Stimulated activated CD4-positive, alpha-beta T cell treated with anti-CD3 and anti-CD28 coated beads, Interleukin-1b, Interleukin-23, amount 100 ng/mL, for 4 hours (primary cell): ENCODE results near the gene MVB12A.
A peak's percentile ranks its signal among the peaks of the same experiment; 100 is the strongest.

ENCODE experiments used
- DNase-seq, 2 donors: peaks; one replicate each; pipeline ENCODE4 v3.0.0-alpha.2; 2020; ENCODE audit warnings: low read depth in 2 of 2

MVB12A gene

GRCh38 chr19:17419621-17420474 lies at the start of gene MVB12A:
TSS of gene MVB12A (plus strand) at chr19:17420047. CDS start at chr19:17420136, 89 bp downstream.
- peak; percentile 89 to 91 for DNase-seq

- no peak for DNase-seq
Measured at GRCh38 chr19:17376935-17377600, 42.8 kb upstream of the MVB12A start, which contains the start of gene PLVAP. TSS of gene PLVAP (minus strand) at chr19:17377342. CDS start at chr19:17377288, 54 bp downstream.

DNA sequence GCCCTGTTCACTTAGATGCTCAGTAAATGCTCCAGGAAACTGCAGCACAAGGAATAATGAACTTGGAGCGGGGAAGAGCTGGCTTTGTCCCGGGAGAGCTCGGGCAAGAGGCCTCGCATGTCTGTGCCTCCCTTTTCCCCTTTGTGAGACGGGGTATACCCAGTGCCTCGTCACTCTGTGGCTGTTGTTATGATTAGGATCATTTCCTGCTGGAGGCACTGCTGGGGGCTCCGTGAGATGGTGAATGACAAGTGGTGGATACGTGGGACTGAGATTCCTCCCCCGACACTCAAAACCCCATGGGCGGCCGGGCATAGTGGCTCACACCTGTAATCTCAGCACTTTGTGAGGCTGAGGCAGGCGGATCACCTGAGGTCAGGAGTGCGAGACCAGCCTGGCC lies 41.6 kb upstream of the MVB12A start:
- DNase-seq: no peak

- no peak for DNase-seq
Measured at GRCh38 chr19:17379221-17379631, 40.6 kb upstream of the MVB12A start.

- no peak for DNase-seq
Measured at GRCh38 chr19:17380426-17381138, 39.3 kb upstream of the MVB12A start.

DNA sequence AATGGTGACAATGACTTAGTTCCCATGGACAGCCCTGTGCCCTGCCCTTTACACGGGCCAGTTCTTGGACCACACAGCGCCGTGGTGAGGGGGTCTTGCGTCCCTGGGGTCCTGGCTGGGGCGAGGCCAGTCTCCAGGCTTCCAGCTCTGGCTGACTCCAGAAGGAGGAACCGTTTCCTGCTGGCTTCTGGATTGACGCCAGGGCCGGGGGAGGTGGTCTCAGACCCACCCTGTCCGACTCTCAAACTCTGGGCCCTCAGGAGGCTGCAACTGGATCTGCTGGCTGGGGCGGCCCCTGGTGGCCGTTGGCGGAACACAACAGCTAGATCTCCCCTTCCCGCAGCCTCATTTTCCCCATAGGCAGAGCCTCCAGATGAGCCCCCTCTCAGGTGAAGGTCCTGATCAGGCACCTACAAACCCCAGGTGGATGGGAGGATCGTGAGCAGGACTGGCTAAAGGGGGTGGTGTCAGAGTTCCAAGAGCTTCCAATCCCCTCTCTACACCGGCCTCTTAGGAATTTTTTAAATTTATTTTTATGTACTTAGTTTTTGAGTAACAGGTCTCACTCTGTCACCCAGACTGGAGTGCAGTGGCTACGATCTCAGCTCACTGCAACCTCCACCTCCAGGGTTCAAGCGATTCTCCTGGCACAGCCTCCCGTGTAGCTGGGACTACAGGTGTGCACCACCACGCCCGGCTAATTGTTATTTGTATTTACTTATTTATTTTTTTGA lies 33.8 kb upstream of the MVB12A start:
- peak; percentile 60 to 62 for DNase-seq

DNA sequence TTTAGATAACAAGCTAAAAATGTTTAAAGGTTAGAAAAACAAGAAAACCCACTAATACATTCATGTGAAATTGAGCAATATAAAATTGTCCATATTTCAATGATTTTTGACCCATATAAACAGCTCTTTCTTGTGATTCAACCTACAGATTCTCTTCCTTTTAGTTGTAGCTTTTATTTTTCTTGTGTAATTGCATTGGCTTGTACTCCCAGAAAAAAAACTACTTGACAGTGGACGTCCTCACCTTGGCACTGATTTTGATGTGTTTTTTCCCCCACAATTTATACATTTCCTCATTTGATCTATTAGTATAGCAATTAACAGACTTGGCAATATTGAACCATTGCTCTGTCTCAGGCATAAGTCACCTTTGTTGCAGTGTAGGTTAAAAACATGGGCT lies 30.6 kb upstream of the MVB12A start:
- no peak for DNase-seq

GRCh38 chr19:17389957-17390664 lies 29.7 kb upstream of the MVB12A start:
- DNase-seq: no peak

DNA sequence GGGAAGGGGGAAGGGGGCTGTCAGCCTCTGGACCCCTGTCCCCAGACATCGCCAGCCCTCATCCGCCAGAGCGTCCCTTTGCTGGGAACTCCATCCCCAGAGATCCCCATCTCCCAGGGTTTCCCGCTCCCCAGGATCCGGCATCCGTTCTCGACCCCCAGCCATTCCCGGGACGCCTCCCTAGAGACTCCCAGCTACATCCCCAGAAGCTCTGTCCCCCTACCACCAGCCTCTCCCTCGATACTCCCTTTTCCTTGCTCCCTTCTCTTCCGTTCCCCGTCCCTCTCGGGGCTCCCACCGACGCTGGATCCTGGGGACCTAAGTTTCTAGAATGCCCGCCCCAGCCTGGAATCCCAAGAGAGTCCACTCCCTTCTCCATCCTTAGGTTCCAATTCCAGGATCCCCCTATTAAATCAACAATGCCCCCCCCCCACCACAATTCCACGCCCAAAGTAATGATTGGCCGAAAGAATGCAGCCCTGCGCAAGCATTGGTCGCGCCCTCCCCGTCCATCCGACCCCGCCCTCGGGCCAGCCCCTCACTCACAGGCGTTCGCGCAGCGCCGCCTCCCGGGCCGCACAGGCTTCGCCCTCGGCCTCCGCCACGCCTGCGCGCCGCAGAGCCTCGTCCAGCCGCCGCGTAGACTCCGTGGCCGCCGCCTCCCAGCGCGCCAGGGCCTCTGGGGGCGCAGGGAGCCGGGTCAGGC lies 29.0 kb upstream of the MVB12A start:
- DNase-seq: peak; percentile 81 to 91

DNA sequence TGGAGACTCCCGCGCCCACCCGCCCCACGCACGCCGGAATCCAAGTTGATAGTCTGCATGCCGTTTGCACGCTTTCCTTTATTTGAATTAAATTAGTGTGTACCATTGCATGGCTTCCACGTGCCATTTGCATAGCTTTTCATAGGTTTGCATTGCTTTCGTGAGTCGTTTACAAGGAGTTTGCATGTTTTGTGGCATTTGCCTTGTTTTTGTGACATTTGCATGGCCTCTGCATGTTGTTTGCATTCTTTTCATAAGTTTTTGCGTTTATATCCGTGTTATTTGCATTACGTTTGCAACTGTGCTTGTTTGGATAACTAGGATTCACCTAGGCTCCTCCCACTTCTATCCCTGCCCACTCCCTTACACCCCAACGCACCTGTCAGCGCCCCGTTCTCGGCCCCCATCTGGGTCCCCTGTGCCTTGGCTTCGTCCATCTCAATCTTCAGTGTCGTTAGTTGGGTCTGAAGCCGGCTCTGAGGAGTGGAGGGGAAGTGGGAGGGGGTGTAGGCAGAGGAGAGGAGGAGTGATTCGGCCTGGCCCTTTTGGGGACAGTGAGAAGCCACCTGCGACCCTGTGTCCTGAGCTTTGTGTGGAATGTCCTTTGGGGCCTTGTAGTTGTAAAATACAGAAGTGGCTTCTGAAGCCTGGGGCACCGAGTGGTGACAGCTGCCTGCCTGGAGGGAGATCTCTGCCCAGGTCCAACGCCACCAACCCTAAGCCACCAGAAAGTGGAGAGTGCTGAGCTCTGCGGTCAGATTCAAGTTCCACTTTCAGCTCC lies 28.3 kb upstream of the MVB12A start:
- DNase-seq: no peak

DNA sequence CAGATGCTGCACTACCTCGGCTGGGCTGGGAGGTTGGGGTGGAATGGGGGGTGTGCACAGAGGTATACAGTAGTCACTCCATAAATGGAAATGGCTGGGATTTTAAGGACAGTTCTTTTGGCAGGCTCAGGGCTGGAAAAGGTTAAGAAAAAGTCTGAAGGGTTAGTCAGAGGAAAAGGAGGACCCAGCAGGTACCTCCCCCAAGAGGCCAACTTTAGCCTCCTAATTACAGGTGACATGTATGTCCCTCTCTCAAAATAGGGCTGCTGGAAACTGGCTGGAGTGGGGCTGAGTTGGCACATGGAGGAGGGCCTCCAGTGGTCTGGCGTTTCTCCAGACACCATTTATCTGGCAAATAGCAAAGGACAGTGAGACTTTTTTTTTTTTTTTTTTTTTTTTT lies 26.8 kb upstream of the MVB12A start:
- no peak for DNase-seq

- DNase-seq: no peak
Measured at GRCh38 chr19:17393914-17394313, 25.9 kb upstream of the MVB12A start, which contains the start of gene CCDC194. TSS of gene CCDC194 (minus strand) at chr19:17394196. CDS start at chr19:17394158, 38 bp downstream.

DNA sequence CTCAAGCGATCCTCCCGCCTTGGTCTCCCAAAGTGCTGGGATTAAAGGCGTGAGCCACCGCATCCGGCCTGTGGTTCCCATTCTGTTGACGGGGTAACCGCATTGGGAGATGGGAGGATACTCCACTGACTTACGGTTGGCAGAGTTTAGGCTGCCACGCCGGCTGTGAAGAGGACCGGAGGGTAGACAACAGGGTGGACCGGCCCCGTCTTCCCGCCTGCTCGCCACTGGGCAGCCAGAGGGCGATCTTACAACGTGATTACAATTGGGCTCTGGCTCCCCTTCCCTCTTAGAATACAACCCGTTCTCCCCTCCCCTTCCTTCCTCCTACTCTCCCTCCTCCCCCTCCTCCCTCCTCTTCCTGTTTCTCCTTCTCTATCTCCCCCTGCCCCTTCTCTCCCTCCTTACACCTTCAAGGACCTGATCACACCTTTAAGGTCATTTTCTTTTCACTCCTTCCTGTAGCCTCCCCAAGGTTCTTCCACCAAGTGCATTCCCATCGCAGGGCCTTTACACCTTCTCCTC lies 24.9 kb upstream of the MVB12A start:
- peak; percentile 43 to 75 for DNase-seq

- no peak for DNase-seq
Measured at GRCh38 chr19:17398902-17399527, 20.8 kb upstream of the MVB12A start.

GRCh38 chr19:17401628-17402027 lies 18.2 kb upstream of the MVB12A start:
- DNase-seq: no peak

DNA sequence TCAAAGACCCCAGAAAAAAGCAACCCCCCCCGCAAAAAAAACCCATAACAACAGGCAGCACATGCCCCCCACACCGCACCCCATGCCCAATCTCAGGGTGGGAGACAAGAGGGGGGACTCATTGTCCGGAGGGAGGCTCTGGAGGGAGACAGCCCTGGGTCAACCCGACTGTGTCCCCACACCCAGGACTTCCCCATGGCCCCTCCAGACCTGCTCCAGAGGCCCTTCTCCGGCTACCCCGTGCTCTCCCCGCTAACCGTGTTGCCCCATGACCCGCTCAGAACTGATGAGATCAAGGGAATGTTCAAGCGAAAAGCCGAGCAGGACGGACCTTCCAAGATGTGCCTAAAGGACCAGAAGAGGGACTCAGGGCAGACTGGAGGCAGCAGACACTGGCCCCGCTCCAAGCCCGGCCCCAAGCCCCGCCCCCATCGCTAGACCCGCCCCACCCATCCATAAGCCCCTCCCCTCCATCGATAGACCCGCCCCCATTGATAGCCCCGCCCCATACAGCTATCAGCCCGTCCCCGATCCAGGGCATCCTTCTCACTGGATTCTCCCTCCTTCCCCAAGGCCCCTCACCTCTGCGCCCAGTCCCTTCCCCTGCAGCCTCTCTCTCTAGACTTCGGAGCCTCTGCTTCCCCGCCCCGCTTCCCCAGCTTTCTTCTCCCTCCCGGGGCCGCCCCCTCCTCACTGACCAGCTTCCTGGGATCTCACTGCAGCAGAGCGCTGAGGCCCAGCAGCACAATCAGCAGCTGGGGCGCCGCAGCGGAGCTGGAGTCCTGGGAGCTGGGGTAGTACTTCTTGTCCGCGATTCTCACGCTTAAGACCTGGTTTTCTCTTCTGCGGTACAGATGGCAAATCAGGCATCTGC lies 16.6 kb upstream of the MVB12A start:
- DNase-seq: peak in 1 of 2 donors; percentile 46

DNA sequence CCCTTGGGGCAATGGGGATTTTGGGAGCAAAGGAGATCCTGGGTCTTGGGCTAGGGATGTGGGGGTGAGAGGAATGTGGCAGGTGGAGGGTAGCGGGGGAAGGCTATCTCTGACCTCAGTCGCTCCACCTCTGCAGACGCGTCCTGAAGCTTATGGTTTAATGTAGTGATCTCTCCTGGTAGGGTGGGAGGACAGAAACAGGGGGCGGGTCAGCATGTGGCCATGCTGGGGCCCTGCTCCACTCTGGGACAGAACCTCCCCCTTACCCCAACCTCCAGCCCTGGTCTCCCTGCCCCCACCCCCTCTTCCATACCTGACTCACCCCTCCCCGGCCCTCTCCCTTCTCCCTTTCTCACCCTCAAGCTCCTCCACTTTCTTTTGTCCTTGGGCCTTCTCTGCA lies 15.8 kb upstream of the MVB12A start:
- DNase-seq: no peak
